SK-N-MC (cell line): ENCODE results near the gene HNRNPA2B1.

ENCODE experiments used
- EZH2 ChIP-seq: fragments of 200-600 bp; sonication (generic); IDR thresholded peaks from one replicate; pipeline ENCODE4 v1.6.1; 2017; ENCODE audit warnings: antibody characterized with exemption
- POLR2AphosphoS5 ChIP-seq: IDR thresholded peaks from 2 replicates; pipeline ENCODE4 v1.6.1; 2012; ENCODE audit warnings: mild to moderate bottlenecking, low read depth, low read length, borderline replicate concordance

GRCh38 chr7:26166684-26167266, 33.8 kb downstream of the HNRNPA2B1 start:
- TF ChIP-seq EZH2: no peak
- no peak for TF ChIP-seq POLR2AphosphoS5
